ENCODE results near the gene ANTKMT.

DNA sequence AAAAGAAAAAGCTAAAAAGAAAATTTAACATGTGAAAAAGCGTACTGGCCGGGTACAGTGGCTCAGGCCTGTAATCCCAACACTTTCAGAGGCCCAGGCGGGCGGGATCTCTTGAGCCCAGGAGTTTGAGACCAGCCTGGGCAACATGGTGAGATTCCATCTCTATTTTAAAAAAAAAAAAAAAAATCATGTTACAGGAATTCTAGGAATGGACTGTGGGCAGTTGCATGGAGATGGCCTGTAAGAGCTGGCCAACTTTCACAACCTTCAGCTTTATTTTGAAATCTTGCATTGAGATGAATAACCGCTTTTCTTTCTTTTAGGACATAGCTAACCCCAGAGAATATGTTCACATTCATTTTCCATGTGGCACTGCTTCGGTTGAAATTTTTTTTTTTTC, 28.1 kb downstream of the ANTKMT start:
- no peak for TF ChIP-seq POLR2A (IDR thresholded peaks at IDR 0.05)
- no peak for TF ChIP-seq CTCF (IDR thresholded peaks at IDR 0.05)
